HepG2 (cell line): ENCODE data around the gene SRXN1. TPM values are rescaled to one million over a fixed set of nuclear protein-coding genes. Genes with fewer than 3 reads are reported as not detected.

Experiments
- ATF7-NPFF ChIP-seq: sonication (generic); formaldehyde crosslinking; IDR thresholded peaks from 2 replicates; pipeline ENCODE4 v1.8.1; 2023; ENCODE audit warnings: mild to moderate bottlenecking, low read depth, missing genetic modification reagents, moderate library complexity
- ESRRA ChIP-seq: sonication (generic); formaldehyde crosslinking; IDR thresholded peaks from 2 replicates; pipeline ENCODE4 v1.5.1; 2020; ENCODE audit warnings: mild to moderate bottlenecking, low read depth, missing genetic modification reagents
- GMEB1 ChIP-seq: sonication (generic); formaldehyde crosslinking; IDR thresholded peaks from 2 replicates; pipeline ENCODE4 v1.5.1; 2020; ENCODE audit warnings: missing genetic modification reagents, mild to moderate bottlenecking, borderline replicate concordance
- JUNB ChIP-seq: sonication (generic); formaldehyde crosslinking; IDR thresholded peaks from 2 replicates; pipeline ENCODE4 v1.8.0; 2022; ENCODE audit warnings: missing genetic modification reagents, mild to moderate bottlenecking, borderline replicate concordance
- MBD4 ChIP-seq: IDR thresholded peaks from 2 replicates; pipeline ENCODE4 v1.6.1; 2012; ENCODE audit warnings: low read length, inconsistent platforms, borderline replicate concordance
- MTA1 ChIP-seq: sonication (generic); formaldehyde crosslinking; IDR thresholded peaks from 2 replicates; pipeline ENCODE4 v1.4.0; 2020; ENCODE audit warnings: missing genetic modification reagents, mild to moderate bottlenecking, borderline replicate concordance
- NCOA2 ChIP-seq: sonication (generic); formaldehyde crosslinking; IDR thresholded peaks from 2 replicates; pipeline ENCODE4 v1.8.0; 2022; ENCODE audit warnings: inconsistent platforms
- NFE2L2 ChIP-seq: fragments of 150-350 bp; IDR thresholded peaks from 2 replicates; pipeline ENCODE4 v1.6.1; 2014; ENCODE audit warnings: low read length
- NFYB ChIP-seq: sonication (generic); formaldehyde crosslinking; IDR thresholded peaks from 2 replicates; pipeline ENCODE4 v1.4.0; 2020; ENCODE audit warnings: missing genetic modification reagents
- PATZ1 ChIP-seq: sonication (generic); formaldehyde crosslinking; IDR thresholded peaks from 2 replicates; pipeline ENCODE4 v1.4.0; 2020; ENCODE audit warnings: missing genetic modification reagents
- POGK ChIP-seq: sonication (generic); formaldehyde crosslinking; conservative IDR thresholded peaks from 2 replicates; pipeline ENCODE4 v1.8.0; 2022; ENCODE audit warnings: mild to moderate bottlenecking, moderate library complexity, missing genetic modification reagents
- RBFOX2 ChIP-seq: fragments of 200-400 bp; formaldehyde crosslinking; IDR thresholded peaks from 2 replicates; pipeline ENCODE4 v1.6.1; 2017; ENCODE audit warnings: low read depth, mild to moderate bottlenecking, low read length
- UBTF ChIP-seq: sonication (generic); formaldehyde crosslinking; IDR thresholded peaks from 2 replicates; pipeline ENCODE4 v1.4.0; 2020; ENCODE audit warnings: mild to moderate bottlenecking, missing genetic modification reagents
- ZNF20 ChIP-seq: sonication (generic); formaldehyde crosslinking; IDR thresholded peaks from 2 replicates; pipeline ENCODE4 v1.4.0; 2020; ENCODE audit warnings: mild to moderate bottlenecking, moderate library complexity, missing genetic modification reagents
- ZNF234 ChIP-seq: sonication (generic); formaldehyde crosslinking; conservative IDR thresholded peaks from 2 replicates; pipeline ENCODE4 v1.5.1; 2020; ENCODE audit warnings: mild to moderate bottlenecking, missing genetic modification reagents
- ZNF446 ChIP-seq: sonication (generic); formaldehyde crosslinking; IDR thresholded peaks from 2 replicates; pipeline ENCODE4 v1.5.0; 2020; ENCODE audit warnings: mild to moderate bottlenecking, missing genetic modification reagents
- ZNF710 ChIP-seq: sonication (generic); formaldehyde crosslinking; IDR thresholded peaks from 2 replicates; pipeline ENCODE4 v1.5.0; 2020; ENCODE audit warnings: mild to moderate bottlenecking, missing genetic modification reagents, borderline replicate concordance
- polyA plus RNA-seq, 8 experiments: library from polyadenylated mRNA; depleted of rRNA in 3 of 8; stranded (reverse) in 7 of 8; unstranded in 1 of 8; fragments of >200 nt; fragmentation: Illumina TruSeq in 4 of 8; extraction: Trizol in 4 of 8; gene quantifications; 2 replicates each; pipeline versions ENCODE4 v1.2.1 to v1.2.3, GENCODE V29; 2011 to 2016; ENCODE audit warnings: low read depth in 4 of 8, missing spikeins in 1 of 8, mixed read lengths in 1 of 8; ENCODE audit not compliant: insufficient read depth in 1 of 8
- total RNA-seq, 5 experiments: library from RNA; depleted of rRNA; stranded (reverse); fragments of >200 nt; fragmentation: Illumina TruSeq; extraction: Trizol; gene quantifications; 2 replicates each; pipeline ENCODE4 v1.2.3, GENCODE V29; 2016; ENCODE audit warnings: low read depth in 1 of 5

Gene SRXN1
- total and polyA plus RNA-seq, 2 of the 13 experiments (the other 11 are each of a cell fraction or from before 2014, with no cell fraction given) = 29.9 to 87.7 TPM

GRCh38 chr20:661474-662270 lies 8.7 kb upstream of the SRXN1 start (continued):
- TF ChIP-seq RBFOX2 = peak; percentile 41; the same call in 1 of the 2 replicates
- TF ChIP-seq ZNF710 = 0 out of 2 replicates have a peak, but pooled peaks have one; percentile 30
- TF ChIP-seq ZNF234 (CRISPR knock-in tag) = no peak
- no peak for TF ChIP-seq NFE2L2
- TF ChIP-seq JUNB = 0 out of 2 replicates have a peak, but pooled peaks have one; percentile 5
- no peak for TF ChIP-seq GMEB1 (CRISPR knock-in tag)
- no peak for TF ChIP-seq MBD4
- TF ChIP-seq NFYB = 0 out of 2 replicates have a peak, but pooled peaks have one; percentile 17
- TF ChIP-seq MTA1 (CRISPR knock-in tag) = peak; percentile 22; the same call in 1 of the 2 replicates
- TF ChIP-seq ZNF20 (CRISPR knock-in tag) = no peak
- TF ChIP-seq ZNF446 (CRISPR knock-in tag) = 0 out of 2 replicates have a peak, but pooled peaks have one; percentile 58
- TF ChIP-seq UBTF = peak; percentile 98
- TF ChIP-seq POGK (CRISPR knock-in tag) = 0 out of 2 replicates have a peak, but pooled peaks have one; percentile 45
- no peak for TF ChIP-seq NCOA2 (CRISPR knock-in tag)
- peak; percentile 55; the same call in 1 of the 2 replicates for TF ChIP-seq PATZ1 (CRISPR knock-in tag)
- no peak for TF ChIP-seq ESRRA (CRISPR knock-in tag)
- TF ChIP-seq ATF7-NPFF = 0 out of 2 replicates have a peak, but pooled peaks have one; percentile 50
